ENCODE measurements around the gene AGO4. TPM values are rescaled to one million over a fixed set of nuclear protein-coding genes. Genes with fewer than 3 reads are reported as not detected.

The AGO4 gene
- total and polyA plus RNA-seq, 2 donors (not counting 1 experiment from before 2014, with no cell fraction given), result 7.8 to 22.6 TPM

DNA sequence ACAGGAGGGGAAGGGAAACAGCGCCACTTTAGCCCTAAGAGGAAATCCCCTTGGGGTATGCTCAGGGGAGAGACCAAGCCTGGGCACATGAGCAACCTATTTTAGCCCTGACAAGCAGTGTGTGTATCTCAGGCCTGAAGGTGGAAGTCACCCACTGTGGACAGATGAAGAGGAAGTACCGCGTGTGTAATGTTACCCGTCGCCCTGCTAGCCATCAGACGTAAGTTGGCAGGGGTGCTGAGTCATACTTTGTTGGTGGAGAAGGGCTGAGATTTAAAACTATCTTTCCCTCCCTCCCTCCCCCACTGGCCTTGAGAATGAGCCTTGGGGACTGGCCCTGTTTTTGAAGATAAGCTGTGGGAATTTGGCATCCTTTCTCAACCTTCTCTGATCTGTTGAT lies 86.4 kb downstream of the AGO4 start:
- DNase-seq (peak; percentile 88), ATAC-seq (ENCODE audit: low read depth) (peak; percentile 99)
- H2AFZ ChIP-seq (ENCODE audit: insufficient read depth, low read depth, low read length, poor library complexity, severe bottlenecking), result peak overlapping the region; percentile 59
- no peak for TF ChIP-seq EZH2 (IDR thresholded peaks at IDR 0.05; ENCODE audit: borderline replicate concordance, insufficient read depth, low read depth, low read length, poor library complexity, severe bottlenecking)
- TF ChIP-seq, protein P1, sequence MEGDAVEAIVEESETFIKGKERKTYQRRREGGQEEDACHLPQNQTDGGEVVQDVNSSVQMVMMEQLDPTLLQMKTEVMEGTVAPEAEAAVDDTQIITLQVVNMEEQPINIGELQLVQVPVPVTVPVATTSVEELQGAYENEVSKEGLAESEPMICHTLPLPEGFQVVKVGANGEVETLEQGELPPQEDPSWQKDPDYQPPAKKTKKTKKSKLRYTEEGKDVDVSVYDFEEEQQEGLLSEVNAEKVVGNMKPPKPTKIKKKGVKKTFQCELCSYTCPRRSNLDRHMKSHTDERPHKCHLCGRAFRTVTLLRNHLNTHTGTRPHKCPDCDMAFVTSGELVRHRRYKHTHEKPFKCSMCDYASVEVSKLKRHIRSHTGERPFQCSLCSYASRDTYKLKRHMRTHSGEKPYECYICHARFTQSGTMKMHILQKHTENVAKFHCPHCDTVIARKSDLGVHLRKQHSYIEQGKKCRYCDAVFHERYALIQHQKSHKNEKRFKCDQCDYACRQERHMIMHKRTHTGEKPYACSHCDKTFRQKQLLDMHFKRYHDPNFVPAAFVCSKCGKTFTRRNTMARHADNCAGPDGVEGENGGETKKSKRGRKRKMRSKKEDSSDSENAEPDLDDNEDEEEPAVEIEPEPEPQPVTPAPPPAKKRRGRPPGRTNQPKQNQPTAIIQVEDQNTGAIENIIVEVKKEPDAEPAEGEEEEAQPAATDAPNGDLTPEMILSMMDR (IDR thresholded peaks at IDR 0.05), result no peak
- Mint-ChIP-seq H3K27ac (peak overlapping the region; percentile 96), H3K27me3 (no peaks in the 10 kb centered on the region), H3K4me1 (peaks cover 32% of the 10 kb centered on the region), H3K9me3 (ENCODE audit: insufficient read depth) (no peaks in the 10 kb centered on the region), H3K4me3 (peak overlapping the region; percentile 23)
- peak overlapping the region; percentile 50 for H3K4me2 ChIP-seq (replicated peaks; ENCODE audit: low read depth, low read length, poor library complexity, severe bottlenecking)
- peaks cover 0 to 52% of the 10 kb centered on the region in 2 experiments for H3K36me3 ChIP-seq (replicated peaks in 1 of 2; ENCODE audit: control extremely low read depth in 1 of 2, control insufficient read depth in 1 of 2, extremely low read depth in 1 of 2, insufficient read depth in 2 of 2, low read length in 1 of 2)
- no peak overlapping the region for H3K4me3 ChIP-seq (ENCODE audit: control extremely low read depth in 1 of 5, extremely low read depth in 1 of 5, insufficient read depth in 1 of 5, low read depth in 2 of 5, low read length in 4 of 5)
- ChIA-PET CTCF (interaction anchor here (1.3 to 2.8 kb wide), 2 partner anchors 10 to 12 kb away, joined by 3 to 15 read pairs; partner anchors contain the start of gene AGO1), POLR2A (interaction anchor here (0.6 to 0.7 kb wide), 2 partner anchors 117 to 234 kb away, joined by 3 to 8 read pairs; no protein-coding TSS in a partner anchor)
- no peaks in the 10 kb centered on the region for H3K27me3 ChIP-seq (replicated peaks in 1 of 4; ENCODE audit: control extremely low read depth in 1 of 4, control insufficient read depth in 3 of 4, insufficient read depth in 4 of 4, low read length in 3 of 4)
- no peak overlapping the region for H3K9ac ChIP-seq (ENCODE audit: low read length)
- peak overlapping the region; percentile 71 to 93 for H3K27ac ChIP-seq (ENCODE audit: low read length in 2 of 2)
- WGBS (ENCODE audit: insufficient coverage), result 0% methylated on average over 1 of the region's 6 CpGs
- intact Hi-C loops (cut with micrococcal nuclease), result loop anchor here (1.0 kb wide), 1 partner anchor 11 kb away; the partner anchor contains the start of gene AGO1
- H3K79me2 ChIP-seq (ENCODE audit: control insufficient read depth, insufficient read depth, low read length), result no peaks in the 10 kb centered on the region
- peaks cover 21 to 24% of the 10 kb centered on the region in 2 donors for H3K4me1 ChIP-seq (ENCODE audit: control insufficient read depth in 2 of 2, insufficient read depth in 2 of 2, low read length in 2 of 2)
- H4K20me1 ChIP-seq (ENCODE audit: control insufficient read depth, insufficient read depth, low read length, poor library complexity, severe bottlenecking), result no peaks in the 10 kb centered on the region
- no peaks in the 10 kb centered on the region for H3K9me3 ChIP-seq (ENCODE audit: control extremely low read depth in 1 of 3, control insufficient read depth in 2 of 3, insufficient read depth in 1 of 3, low read length in 2 of 3)

GRCh38 chr1:35894656-35895055 lies 86.8 kb downstream of the AGO4 start:
- H3K27me3 ChIP-seq (replicated peaks in 1 of 4; ENCODE audit: control extremely low read depth in 1 of 4, control insufficient read depth in 3 of 4, insufficient read depth in 4 of 4, low read length in 3 of 4), result no peaks in the 10 kb centered on the region
- Mint-ChIP-seq H3K27ac (peak overlapping the region; percentile 96), H3K4me3 (peak overlapping the region; percentile 23), H3K9me3 (ENCODE audit: insufficient read depth) (no peaks in the 10 kb centered on the region), H3K4me1 (peaks cover 32% of the 10 kb centered on the region), H3K27me3 (no peaks in the 10 kb centered on the region)
- DNase-seq, result no peak
- no peak overlapping the region for H3K4me3 ChIP-seq (ENCODE audit: control extremely low read depth in 1 of 5, extremely low read depth in 1 of 5, insufficient read depth in 1 of 5, low read depth in 2 of 5, low read length in 4 of 5)
- TF ChIP-seq, protein P1 (IDR thresholded peaks at IDR 0.05), result no peak
- TF ChIP-seq EZH2 (IDR thresholded peaks at IDR 0.05; ENCODE audit: borderline replicate concordance, insufficient read depth, low read depth, low read length, poor library complexity, severe bottlenecking), result no peak
- intact Hi-C loops (cut with micrococcal nuclease), result loop anchor here (1.0 kb wide), 1 partner anchor 11 kb away; the partner anchor contains the start of gene AGO1
- peak overlapping the region; percentile 43 to 93 for H3K27ac ChIP-seq (ENCODE audit: low read length in 2 of 2)
- no peak overlapping the region for H2AFZ ChIP-seq (ENCODE audit: insufficient read depth, low read depth, low read length, poor library complexity, severe bottlenecking)
- ATAC-seq (ENCODE audit: low read depth), result no peak
- H3K9me3 ChIP-seq (ENCODE audit: control extremely low read depth in 1 of 3, control insufficient read depth in 2 of 3, insufficient read depth in 1 of 3, low read length in 2 of 3), result no peaks in the 10 kb centered on the region
- no peaks in the 10 kb centered on the region for H4K20me1 ChIP-seq (ENCODE audit: control insufficient read depth, insufficient read depth, low read length, poor library complexity, severe bottlenecking)
- H3K4me2 ChIP-seq (replicated peaks; ENCODE audit: low read depth, low read length, poor library complexity, severe bottlenecking), result peak overlapping the region; percentile 50
- no CpG with 5 or more reads among the region's 1 CpG for WGBS (ENCODE audit: insufficient coverage)
- H3K9ac ChIP-seq (ENCODE audit: low read length), result no peak overlapping the region
- peaks cover 21 to 24% of the 10 kb centered on the region in 2 donors for H3K4me1 ChIP-seq (ENCODE audit: control insufficient read depth in 2 of 2, insufficient read depth in 2 of 2, low read length in 2 of 2)
- H3K36me3 ChIP-seq (replicated peaks in 1 of 2; ENCODE audit: control extremely low read depth in 1 of 2, control insufficient read depth in 1 of 2, extremely low read depth in 1 of 2, insufficient read depth in 2 of 2, low read length in 1 of 2), result peaks cover 0 to 52% of the 10 kb centered on the region in 2 experiments
- POLR2A ChIA-PET, result interaction anchor here (0.6 to 0.7 kb wide), 2 partner anchors 118 to 234 kb away, joined by 3 to 8 read pairs; no protein-coding TSS in a partner anchor
- CTCF ChIA-PET, result interaction anchor here (1.3 to 2.8 kb wide), 2 partner anchors 11 to 12 kb away, joined by 3 to 15 read pairs; partner anchors contain the start of gene AGO1
- H3K79me2 ChIP-seq (ENCODE audit: control insufficient read depth, insufficient read depth, low read length), result no peaks in the 10 kb centered on the region
